Caco-2 (cell line): ENCODE results near the gene MOB1A. TPM values are rescaled to one million over a fixed set of nuclear protein-coding genes. Genes with fewer than 3 reads are reported as not detected.

ENCODE experiments used
- BruUV-seq: library from RNA; stranded (reverse); fragments of 400-500 nt; replicated peaks from 2 replicates; lab custom pipeline; 2021; lab: Mats Ljungman, UMichigan
- CTCF ChIA-PET: fragments of 300-600 bp; sonication (Branson Sonifier 250); formaldehyde crosslinking; loops from one replicate; lab custom pipeline; 2022; ENCODE audit warnings: antibody characterized with exemption; lab: Charles Lee
- POLR2A ChIA-PET: fragments of 300-600 bp; sonication (Branson Sonifier 250); formaldehyde crosslinking; loops from one replicate; lab custom pipeline; 2022; ENCODE audit warnings: antibody characterized with exemption; lab: Charles Lee
- DNase-seq, 2 experiments: peaks; one replicate each; pipeline versions ENCODE4 v3.0.0 to v3.0.0-alpha.2; 2020 to 2022
- H3K27me3 ChIP-seq: replicated peaks from 2 replicates; pipeline ENCODE4 v1.6.0; 2011; ENCODE audit warnings: low read length; ENCODE audit not compliant: control insufficient read depth, insufficient read depth
- H3K36me3 ChIP-seq: 2 replicates; pipeline ENCODE4 v1.5.1; 2011; ENCODE audit warnings: low read length; ENCODE audit not compliant: control insufficient read depth, insufficient read depth
- H3K4me1 ChIP-seq: fragments of 250-450 bp; sonication (Bioruptor Pico); 2 replicates; pipeline ENCODE4 v1.5.1; 2020; ENCODE audit warnings: mild to moderate bottlenecking
- H3K4me3 ChIP-seq: 2 replicates; pipeline ENCODE4 v1.5.1; 2011; ENCODE audit warnings: low read depth, mild to moderate bottlenecking, control low read depth, low read length
- H3K9me3 ChIP-seq: fragments of 250-450 bp; sonication (Bioruptor Pico); 2 replicates; pipeline ENCODE4 v1.5.1; 2020; ENCODE audit warnings: mild to moderate bottlenecking, moderate library complexity
- H3K27ac Mint-ChIP-seq: one replicate; pipeline ENCODE4 v1.8.0; 2022; ENCODE audit warnings: mixed read lengths; ENCODE audit not compliant: unreplicated experiment
- H3K27me3 Mint-ChIP-seq: one replicate; pipeline ENCODE4 v1.8.0; 2022; ENCODE audit warnings: mixed read lengths; ENCODE audit not compliant: insufficient read depth, unreplicated experiment
- H3K36me3 Mint-ChIP-seq: one replicate; pipeline ENCODE4 v1.8.0; 2022; ENCODE audit warnings: mild to moderate bottlenecking, mixed read lengths; ENCODE audit not compliant: insufficient read depth, unreplicated experiment
- H3K4me1 Mint-ChIP-seq: one replicate; pipeline ENCODE4 v1.8.0; 2022; ENCODE audit warnings: low read depth, mixed read lengths; ENCODE audit not compliant: unreplicated experiment
- H3K4me3 Mint-ChIP-seq: one replicate; pipeline ENCODE4 v1.8.0; 2022; ENCODE audit warnings: mild to moderate bottlenecking, moderate library complexity, mixed read lengths; ENCODE audit not compliant: unreplicated experiment
- H3K9me3 Mint-ChIP-seq: one replicate; pipeline ENCODE4 v1.8.0; 2022; ENCODE audit warnings: mixed read lengths; ENCODE audit not compliant: unreplicated experiment
- intact Hi-C: fragments of 100-400 bp; cut with micrococcal nuclease; formaldehyde crosslinking; loops from one replicate; pipeline ENCODE4 v1.10.0; 2022; ENCODE audit not compliant: unreplicated experiment
- total RNA-seq: library from RNA; stranded (reverse); gene quantifications from 2 replicates; pipeline ENCODE4 v1.2.3, GENCODE V29; 2022
- TF ChIP-seq, protein P1 (sequence below), 2 experiments: fragments of 200-600 bp in 1 of 2; IDR thresholded peaks; 1 replicate in 1 of 2; 2 replicates in 1 of 2; pipeline versions ENCODE4 v1.5.1 to v1.8.0; 2011 to 2022; ENCODE audit warnings: antibody characterized with exemption in 1 of 2, control low read depth in 1 of 2, inconsistent platforms in 1 of 2, low read depth in 1 of 2, low read length in 1 of 2, mild to moderate bottlenecking in 1 of 2, moderate library complexity in 1 of 2; ENCODE audit not compliant: insufficient read depth in 1 of 2, severe bottlenecking in 1 of 2, unreplicated experiment in 1 of 2

MOB1A gene
- total RNA-seq, 1 experiment from 2014 or later = 125 TPM

DNA sequence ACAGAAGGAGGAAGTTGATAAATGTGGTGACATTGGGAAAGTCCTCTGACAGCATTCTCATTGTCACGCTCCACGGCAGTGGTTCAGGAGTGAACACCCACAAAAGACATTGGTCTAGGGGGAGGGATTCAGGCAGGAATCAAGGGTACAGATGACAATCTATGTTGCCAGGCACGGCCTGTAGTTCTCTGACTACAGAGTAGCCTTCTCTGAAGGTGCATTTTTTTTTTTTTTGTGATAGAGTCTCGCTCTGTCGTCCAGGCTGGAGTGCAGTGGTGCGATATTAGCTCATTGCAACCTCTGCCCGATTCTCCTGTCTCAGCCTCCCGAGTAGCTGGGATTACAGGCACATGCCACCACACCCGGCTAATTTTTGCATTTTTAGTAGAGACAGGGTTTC, 7.4 kb upstream of the MOB1A start:
- Mint-ChIP-seq H3K27ac (no peak overlapping the region), H3K9me3 (no peaks in the 10 kb centered on the region), H3K4me3 (no peak overlapping the region), H3K27me3 (peaks cover 3% of the 10 kb centered on the region), H3K4me1 (peaks cover 9% of the 10 kb centered on the region), H3K36me3 (no peaks in the 10 kb centered on the region)
- Histone ChIP-seq H3K4me3 (no peak overlapping the region), H3K36me3 (no peaks in the 10 kb centered on the region), H3K27me3 (no peaks in the 10 kb centered on the region), H3K4me1 (0 out of 2 replicates have a peak, but pooled peaks cover 4% of the 10 kb centered on the region), H3K9me3 (no peaks in the 10 kb centered on the region)
- TF ChIP-seq, protein P1, sequence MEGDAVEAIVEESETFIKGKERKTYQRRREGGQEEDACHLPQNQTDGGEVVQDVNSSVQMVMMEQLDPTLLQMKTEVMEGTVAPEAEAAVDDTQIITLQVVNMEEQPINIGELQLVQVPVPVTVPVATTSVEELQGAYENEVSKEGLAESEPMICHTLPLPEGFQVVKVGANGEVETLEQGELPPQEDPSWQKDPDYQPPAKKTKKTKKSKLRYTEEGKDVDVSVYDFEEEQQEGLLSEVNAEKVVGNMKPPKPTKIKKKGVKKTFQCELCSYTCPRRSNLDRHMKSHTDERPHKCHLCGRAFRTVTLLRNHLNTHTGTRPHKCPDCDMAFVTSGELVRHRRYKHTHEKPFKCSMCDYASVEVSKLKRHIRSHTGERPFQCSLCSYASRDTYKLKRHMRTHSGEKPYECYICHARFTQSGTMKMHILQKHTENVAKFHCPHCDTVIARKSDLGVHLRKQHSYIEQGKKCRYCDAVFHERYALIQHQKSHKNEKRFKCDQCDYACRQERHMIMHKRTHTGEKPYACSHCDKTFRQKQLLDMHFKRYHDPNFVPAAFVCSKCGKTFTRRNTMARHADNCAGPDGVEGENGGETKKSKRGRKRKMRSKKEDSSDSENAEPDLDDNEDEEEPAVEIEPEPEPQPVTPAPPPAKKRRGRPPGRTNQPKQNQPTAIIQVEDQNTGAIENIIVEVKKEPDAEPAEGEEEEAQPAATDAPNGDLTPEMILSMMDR (IDR thresholded peaks at IDR 0.05; ENCODE audit: insufficient read depth in 1 of 2, low read depth in 1 of 2, low read length in 1 of 2, severe bottlenecking in 1 of 2, unreplicated experiment in 1 of 2) = no peak
- ChIA-PET CTCF (no interaction called here), POLR2A (no interaction called here)
- BruUV-seq = no TSS peak
- peak in 1 of 2 experiments; percentile 9 for DNase-seq
- intact Hi-C loops = no loop called here

DNA sequence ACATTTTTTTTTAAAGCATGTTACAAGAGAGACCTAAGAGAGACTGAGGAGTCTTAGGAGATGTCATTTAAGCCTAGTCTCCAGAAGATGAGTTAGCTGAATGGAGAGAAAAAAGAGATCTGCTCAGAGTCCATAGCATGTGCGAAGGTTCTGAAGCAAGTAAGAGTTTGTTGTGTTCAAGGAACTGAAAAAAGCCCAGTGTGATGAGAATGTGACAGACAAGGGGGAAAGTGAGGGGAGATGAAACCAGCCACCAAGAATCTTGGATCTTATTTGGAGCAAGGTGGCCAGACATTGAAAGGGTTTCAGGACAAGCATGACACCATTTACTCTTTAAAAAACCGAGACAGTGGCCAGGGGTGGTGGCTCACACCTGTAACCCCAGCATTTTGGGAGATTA, 5.2 kb upstream of the MOB1A start:
- TF ChIP-seq, protein P1 (IDR thresholded peaks at IDR 0.05; ENCODE audit: insufficient read depth in 1 of 2, low read depth in 1 of 2, low read length in 1 of 2, severe bottlenecking in 1 of 2, unreplicated experiment in 1 of 2) = no peak
- H3K4me3 ChIP-seq = no peak overlapping the region
- H3K27me3 ChIP-seq = no peaks in the 10 kb centered on the region
- H3K36me3 Mint-ChIP-seq = peaks cover under 1% of the 10 kb centered on the region
- H3K4me1 Mint-ChIP-seq = peaks cover 6% of the 10 kb centered on the region
- 0 out of 2 replicates have a peak, but pooled peaks cover 4% of the 10 kb centered on the region for H3K4me1 ChIP-seq
- no peak for DNase-seq
- POLR2A ChIA-PET = interaction anchor here (0.6 kb wide), 2 partner anchors 9 to 208 kb away, joined by 3 to 4 read pairs; no protein-coding TSS in a partner anchor
- H3K4me3 Mint-ChIP-seq = no peak overlapping the region
- intact Hi-C loops = no loop called here
- BruUV-seq = no TSS peak
- H3K36me3 ChIP-seq = no peaks in the 10 kb centered on the region
- H3K9me3 Mint-ChIP-seq = no peaks in the 10 kb centered on the region
- no peaks in the 10 kb centered on the region for H3K9me3 ChIP-seq
- H3K27ac Mint-ChIP-seq = no peak overlapping the region
- CTCF ChIA-PET = no interaction called here
- H3K27me3 Mint-ChIP-seq = peaks cover 3% of the 10 kb centered on the region

DNA sequence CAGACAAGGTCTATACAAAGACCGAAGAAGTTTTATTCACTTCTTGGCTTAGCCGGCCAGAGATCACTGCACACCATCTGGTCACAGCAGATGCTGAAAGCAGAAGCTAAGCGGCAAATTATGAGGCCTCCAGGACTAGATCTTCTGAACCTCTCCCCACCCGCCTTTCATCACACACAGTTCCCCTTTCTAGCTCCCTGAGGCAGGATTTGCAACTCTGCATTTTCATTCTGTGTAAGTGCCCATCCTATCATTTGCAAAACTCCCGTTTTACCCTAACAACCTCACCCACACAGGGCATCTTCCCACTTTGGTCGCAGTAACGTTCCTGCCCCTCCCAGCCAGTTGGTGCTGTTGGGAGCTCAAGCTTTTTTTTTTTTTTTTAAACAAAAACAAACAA, 3.1 kb upstream of the MOB1A start:
- Histone ChIP-seq H3K27me3 (no peaks in the 10 kb centered on the region), H3K4me1 (0 out of 2 replicates have a peak, but pooled peaks cover 3% of the 10 kb centered on the region), H3K4me3 (no peak overlapping the region), H3K36me3 (no peaks in the 10 kb centered on the region), H3K9me3 (no peaks in the 10 kb centered on the region)
- H3K4me3 Mint-ChIP-seq = no peak overlapping the region
- H3K4me1 Mint-ChIP-seq = no peaks in the 10 kb centered on the region
- TF ChIP-seq, protein P1 (IDR thresholded peaks at IDR 0.05; ENCODE audit: insufficient read depth in 1 of 2, low read depth in 1 of 2, low read length in 1 of 2, severe bottlenecking in 1 of 2, unreplicated experiment in 1 of 2) = no peak
- POLR2A ChIA-PET = interaction anchor here (0.5 kb wide), 1 partner anchor 25 kb away, joined by 3 read pairs; no protein-coding TSS in a partner anchor
- BruUV-seq = no TSS peak
- DNase-seq = peak in 1 of 2 experiments; percentile 22
- H3K9me3 Mint-ChIP-seq = no peaks in the 10 kb centered on the region
- H3K27ac Mint-ChIP-seq = no peak overlapping the region
- H3K27me3 Mint-ChIP-seq = peaks cover 3% of the 10 kb centered on the region
- peaks cover 5% of the 10 kb centered on the region for H3K36me3 Mint-ChIP-seq
- intact Hi-C loops = no loop called here
- CTCF ChIA-PET = interaction anchor here (0.6 kb wide), 1 partner anchor 534 kb away, joined by 3 read pairs; no protein-coding TSS in a partner anchor
